Esophagus muscularis mucosa (tissue), 4 donors: ENCODE measurements around the gene CIAO1. TPM values are rescaled to one million over a fixed set of nuclear protein-coding genes. Genes with fewer than 3 reads are reported as not detected.

Experiments
- DNase-seq: peaks from one replicate; pipeline ENCODE4 v3.0.0-alpha.2; 2017; ENCODE audit errors: extremely low spot score
- H3K27ac ChIP-seq, 4 donors: fragments of 200-600 bp; sonication (generic); replicated peaks in 1 of 4; 1 replicate in 3 of 4; 2 replicates in 1 of 4; pipeline ENCODE4 v1.5.1; 2016 to 2019; ENCODE audit warnings: mild to moderate bottlenecking in 1 of 4
- H3K27me3 ChIP-seq, 4 donors: fragments of 200-600 bp; sonication (generic); one replicate each; pipeline versions ENCODE4 v1.5.1 to v1.6.0; 2016 to 2019
- H3K36me3 ChIP-seq, 4 donors: fragments of 200-600 bp; sonication (generic); one replicate each; pipeline ENCODE4 v1.5.1; 2016 to 2019
- H3K4me1 ChIP-seq, 4 donors: fragments of 200-600 bp; sonication (generic); one replicate each; pipeline ENCODE4 v1.5.1; 2016 to 2019
- H3K4me3 ChIP-seq, 4 donors: fragments of 200-600 bp; sonication (generic); 1 replicate in 2 of 4; 2 replicates in 2 of 4; pipeline ENCODE4 v1.5.1; 2016 to 2019; ENCODE audit warnings: mild to moderate bottlenecking in 4 of 4, moderate library complexity in 1 of 4
- H3K9me3 ChIP-seq, 4 donors: fragments of 200-600 bp; sonication (generic); 1 replicate in 3 of 4; 2 replicates in 1 of 4; pipeline ENCODE4 v1.5.1; 2016 to 2019
- EP300 ChIP-seq: sonication (generic); formaldehyde crosslinking; IDR thresholded peaks from one replicate; pipeline ENCODE4 v1.6.1; 2017; ENCODE audit warnings: antibody characterized with exemption
- POLR2A ChIP-seq: fragments of 450-650 bp; IDR thresholded peaks from one replicate; pipeline ENCODE4 v1.6.1; 2017; ENCODE audit warnings: antibody characterized with exemption, moderate library complexity, mild to moderate bottlenecking, low read depth
- POLR2AphosphoS5 ChIP-seq, 2 donors: sonication (generic); formaldehyde crosslinking; IDR thresholded peaks; one replicate each; pipeline ENCODE4 v1.6.1; 2017; ENCODE audit warnings: antibody characterized with exemption in 2 of 2
- WGBS: methylation state at CpG from one replicate; pipeline ENCODE4 v1.1.5; 2018; 5-methylcytosine and 5-hydroxymethylcytosine counted together
- intact Hi-C: fragments of 100-400 bp; cut with DNase I; formaldehyde crosslinking; loops from one replicate; pipeline ENCODE4 v1.15.1; 2023
- total RNA-seq, 4 donors: library from RNA; depleted of rRNA; stranded (reverse); fragments of >200 nt; gene quantifications; one replicate each; pipeline versions ENCODE4 v1.1.0 to v1.2.1, GENCODE V29; 2016
- TF ChIP-seq, protein P1 (sequence below), 3 experiments: fragments of 200-600 bp in 2 of 3; fragments of 450-650 bp in 1 of 3; sonication (generic) in 2 of 3; IDR thresholded peaks; one replicate each; pipeline ENCODE4 v1.5.1; 2017 to 2019; ENCODE audit warnings: antibody characterized with exemption in 3 of 3, mild to moderate bottlenecking in 2 of 3, moderate library complexity in 1 of 3

The CIAO1 gene
- total RNA-seq, 4 donors from 2014 or later = 76.4 to 101 (median 92.5) TPM

- peaks cover 0 to 23% (median 7%) of the 10 kb centered on the region in 4 donors for H3K36me3 ChIP-seq
- H3K4me3 ChIP-seq = no peak overlapping the region
- H3K27me3 ChIP-seq = no peaks in the 10 kb centered on the region
- H3K27ac ChIP-seq = peak overlapping the region; percentile 30 to 70 (median 57)
- DNase-seq = no peak
- no peaks in the 10 kb centered on the region for H3K9me3 ChIP-seq
- intact Hi-C loops = no loop called here
- peaks cover 0 to 30% (median 4%) of the 10 kb centered on the region in 4 donors for H3K4me1 ChIP-seq
- 67% methylated on average over 5 of the region's 5 CpGs for WGBS
- TF ChIP-seq, protein P1, sequence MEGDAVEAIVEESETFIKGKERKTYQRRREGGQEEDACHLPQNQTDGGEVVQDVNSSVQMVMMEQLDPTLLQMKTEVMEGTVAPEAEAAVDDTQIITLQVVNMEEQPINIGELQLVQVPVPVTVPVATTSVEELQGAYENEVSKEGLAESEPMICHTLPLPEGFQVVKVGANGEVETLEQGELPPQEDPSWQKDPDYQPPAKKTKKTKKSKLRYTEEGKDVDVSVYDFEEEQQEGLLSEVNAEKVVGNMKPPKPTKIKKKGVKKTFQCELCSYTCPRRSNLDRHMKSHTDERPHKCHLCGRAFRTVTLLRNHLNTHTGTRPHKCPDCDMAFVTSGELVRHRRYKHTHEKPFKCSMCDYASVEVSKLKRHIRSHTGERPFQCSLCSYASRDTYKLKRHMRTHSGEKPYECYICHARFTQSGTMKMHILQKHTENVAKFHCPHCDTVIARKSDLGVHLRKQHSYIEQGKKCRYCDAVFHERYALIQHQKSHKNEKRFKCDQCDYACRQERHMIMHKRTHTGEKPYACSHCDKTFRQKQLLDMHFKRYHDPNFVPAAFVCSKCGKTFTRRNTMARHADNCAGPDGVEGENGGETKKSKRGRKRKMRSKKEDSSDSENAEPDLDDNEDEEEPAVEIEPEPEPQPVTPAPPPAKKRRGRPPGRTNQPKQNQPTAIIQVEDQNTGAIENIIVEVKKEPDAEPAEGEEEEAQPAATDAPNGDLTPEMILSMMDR (IDR thresholded peaks at IDR 0.05) = no peak
- no peak for TF ChIP-seq EP300
- TF ChIP-seq POLR2A = no peak
- TF ChIP-seq POLR2AphosphoS5 (IDR thresholded peaks at IDR 0.05) = peak; percentile 30
Measured at GRCh38 chr2:96241900-96242611, 24.0 kb upstream of the CIAO1 start.

GRCh38 chr2:96243843-96244242, 22.2 kb upstream of the CIAO1 start:
- no peak for TF ChIP-seq POLR2AphosphoS5 (IDR thresholded peaks at IDR 0.05)
- no peak for TF ChIP-seq EP300
- TF ChIP-seq, protein P1 (IDR thresholded peaks at IDR 0.05) = no peak
- no peak for TF ChIP-seq POLR2A

DNA sequence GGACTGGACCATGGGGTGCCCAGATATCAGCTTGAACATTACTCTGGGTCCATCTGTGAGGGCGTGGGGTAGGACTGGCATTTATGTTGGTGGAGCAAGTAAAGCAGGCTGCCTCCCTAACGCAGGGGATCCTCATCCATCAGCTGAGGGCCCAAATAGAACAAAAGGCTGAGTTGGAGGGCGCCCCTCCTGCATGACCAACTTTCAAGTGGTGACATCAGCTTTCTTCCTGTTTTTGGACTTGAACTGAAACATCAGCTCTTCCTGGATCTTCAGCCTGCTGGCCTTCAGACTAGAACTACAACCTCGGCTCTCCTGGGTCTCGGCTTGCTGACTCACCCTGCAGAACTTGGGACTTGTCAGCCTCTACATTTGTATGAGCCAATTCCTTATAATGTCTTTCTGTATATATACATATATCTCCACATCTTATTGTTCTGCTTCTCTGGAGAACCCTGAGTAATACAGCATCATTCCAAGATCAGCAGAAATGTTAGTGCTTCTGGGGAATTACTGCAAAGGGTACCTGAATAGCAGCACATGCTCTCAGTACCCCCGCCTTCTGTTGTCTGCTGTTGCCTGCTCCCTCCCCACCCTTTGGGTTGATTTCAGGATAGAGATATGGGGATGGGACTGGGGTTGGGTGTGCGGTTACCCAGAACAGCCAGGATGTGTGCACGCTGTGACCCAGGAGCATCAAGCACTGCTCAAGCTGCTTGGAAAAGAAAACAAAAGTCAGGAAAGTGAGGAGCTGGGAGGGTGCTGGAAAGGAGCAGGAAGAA, 20.2 kb upstream of the CIAO1 start:
- peaks cover 0 to under 1% (median 0%) of the 10 kb centered on the region in 4 donors for H3K36me3 ChIP-seq
- TF ChIP-seq POLR2A (no peak), EP300 (no peak), POLR2AphosphoS5 (IDR thresholded peaks at IDR 0.05) (no peak)
- TF ChIP-seq, protein P1 (IDR thresholded peaks at IDR 0.05) = no peak
- H3K9me3 ChIP-seq = no peaks in the 10 kb centered on the region
- H3K4me3 ChIP-seq = no peak overlapping the region
- WGBS = 81% methylated on average over 8 of the region's 8 CpGs
- no peaks in the 10 kb centered on the region for H3K27me3 ChIP-seq
- intact Hi-C loops = no loop called here
- no peak overlapping the region for H3K27ac ChIP-seq
- H3K4me1 ChIP-seq = peaks cover 17 to 31% (median 23%) of the 10 kb centered on the region in 4 donors
- no peak for DNase-seq

More at GRCh38 chr2:96243843-96244242, 22.2 kb upstream of the CIAO1 start:
- H3K27me3 ChIP-seq = no peaks in the 10 kb centered on the region
- no peak for DNase-seq
- no peak overlapping the region for H3K27ac ChIP-seq
- WGBS = 88% methylated on average over 5 of the region's 5 CpGs
- peaks cover 0 to 30% (median 4%) of the 10 kb centered on the region in 4 donors for H3K4me1 ChIP-seq
- H3K4me3 ChIP-seq = no peak overlapping the region
- no peaks in the 10 kb centered on the region for H3K9me3 ChIP-seq
- H3K36me3 ChIP-seq = peaks cover 0 to 13% (median 6%) of the 10 kb centered on the region in 4 donors
- intact Hi-C loops = no loop called here

GRCh38 chr2:96247009-96247408, 19.0 kb upstream of the CIAO1 start:
- 77% methylated on average over 3 of the region's 3 CpGs for WGBS
- no peak for TF ChIP-seq POLR2AphosphoS5 (IDR thresholded peaks at IDR 0.05)
- no peak for TF ChIP-seq EP300
- TF ChIP-seq POLR2A = no peak
- TF ChIP-seq, protein P1 (IDR thresholded peaks at IDR 0.05) = no peak
- H3K27me3 ChIP-seq = no peaks in the 10 kb centered on the region
- no peak for DNase-seq
- peaks cover 0 to 7% (median 2%) of the 10 kb centered on the region in 4 donors for H3K36me3 ChIP-seq
- no peaks in the 10 kb centered on the region for H3K9me3 ChIP-seq
- no peak overlapping the region for H3K27ac ChIP-seq
- intact Hi-C loops = no loop called here
- no peak overlapping the region for H3K4me3 ChIP-seq
- peaks cover 28 to 34% (median 32%) of the 10 kb centered on the region in 4 donors for H3K4me1 ChIP-seq
